PC-3 (cell line): ENCODE results near the gene JAM2.

ENCODE experiments used
- EZH2phosphoT487 ChIP-seq: fragments of 300-600 bp; sonication (generic); IDR thresholded peaks from 2 replicates; pipeline ENCODE4 v1.6.1; 2018; ENCODE audit warnings: mild to moderate bottlenecking, antibody characterized with exemption, low read length, borderline replicate concordance
- TF ChIP-seq, protein P1 (sequence below): fragments of 300-600 bp; sonication (generic); conservative IDR thresholded peaks from 2 replicates; pipeline ENCODE4 v1.5.1; 2017; ENCODE audit warnings: antibody characterized with exemption, low read depth, mild to moderate bottlenecking, low read length

DNA sequence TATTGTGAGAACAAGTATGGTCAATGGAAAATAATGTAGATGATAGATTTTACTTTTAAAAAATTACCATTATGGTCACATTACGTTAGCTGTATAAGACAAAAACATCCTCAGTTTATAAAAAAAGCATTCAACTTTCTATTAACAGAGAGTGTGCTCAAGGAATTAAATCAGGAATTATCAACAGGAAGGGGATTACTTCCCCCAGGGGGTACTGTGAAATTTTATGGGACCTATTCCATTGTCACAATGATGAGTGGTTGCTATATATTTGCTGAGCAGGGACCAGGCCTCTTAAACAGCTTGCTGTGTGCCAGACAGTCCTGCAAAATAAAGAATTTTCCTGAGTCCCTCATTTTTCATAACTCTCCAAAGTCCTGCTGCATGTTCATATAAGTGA lies 21.2 kb downstream of the JAM2 start:
- TF ChIP-seq, protein P1, sequence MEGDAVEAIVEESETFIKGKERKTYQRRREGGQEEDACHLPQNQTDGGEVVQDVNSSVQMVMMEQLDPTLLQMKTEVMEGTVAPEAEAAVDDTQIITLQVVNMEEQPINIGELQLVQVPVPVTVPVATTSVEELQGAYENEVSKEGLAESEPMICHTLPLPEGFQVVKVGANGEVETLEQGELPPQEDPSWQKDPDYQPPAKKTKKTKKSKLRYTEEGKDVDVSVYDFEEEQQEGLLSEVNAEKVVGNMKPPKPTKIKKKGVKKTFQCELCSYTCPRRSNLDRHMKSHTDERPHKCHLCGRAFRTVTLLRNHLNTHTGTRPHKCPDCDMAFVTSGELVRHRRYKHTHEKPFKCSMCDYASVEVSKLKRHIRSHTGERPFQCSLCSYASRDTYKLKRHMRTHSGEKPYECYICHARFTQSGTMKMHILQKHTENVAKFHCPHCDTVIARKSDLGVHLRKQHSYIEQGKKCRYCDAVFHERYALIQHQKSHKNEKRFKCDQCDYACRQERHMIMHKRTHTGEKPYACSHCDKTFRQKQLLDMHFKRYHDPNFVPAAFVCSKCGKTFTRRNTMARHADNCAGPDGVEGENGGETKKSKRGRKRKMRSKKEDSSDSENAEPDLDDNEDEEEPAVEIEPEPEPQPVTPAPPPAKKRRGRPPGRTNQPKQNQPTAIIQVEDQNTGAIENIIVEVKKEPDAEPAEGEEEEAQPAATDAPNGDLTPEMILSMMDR: no peak
- TF ChIP-seq EZH2phosphoT487: no peak
